Osteoblast (primary cell): ENCODE data around the gene MEPE. TPM values are rescaled to one million over a fixed set of nuclear protein-coding genes. Genes with fewer than 3 reads are reported as not detected.

Source experiments
- DNase-seq: peaks from one replicate; pipeline ENCODE4 v3.0.0; 2011; ENCODE audit warnings: low spot score, mixed read lengths; ENCODE audit not compliant: insufficient read length; ENCODE audit errors: missing footprints
- H2AFZ ChIP-seq: 2 replicates; pipeline ENCODE4 v1.6.0; 2011; ENCODE audit warnings: mild to moderate bottlenecking, low read length
- H3K27ac ChIP-seq: 2 replicates; pipeline ENCODE4 v1.5.1; 2011; ENCODE audit warnings: mild to moderate bottlenecking, low read depth, low read length, moderate library complexity
- H3K27me3 ChIP-seq: 2 replicates; pipeline ENCODE4 v1.6.0; 2012; ENCODE audit warnings: mild to moderate bottlenecking, control low read depth, inconsistent platforms, low read length, moderate library complexity; ENCODE audit not compliant: insufficient read depth
- H3K36me3 ChIP-seq: 2 replicates; pipeline ENCODE4 v1.5.1; 2011; ENCODE audit warnings: mild to moderate bottlenecking, low read length, control low read depth, moderate library complexity; ENCODE audit not compliant: insufficient read depth
- H3K4me1 ChIP-seq: 2 replicates; pipeline ENCODE4 v1.5.1; 2011; ENCODE audit warnings: mild to moderate bottlenecking, low read length, control low read depth, moderate library complexity; ENCODE audit not compliant: insufficient read depth
- H3K4me2 ChIP-seq: 2 replicates; pipeline ENCODE4 v1.6.0; 2011; ENCODE audit warnings: mild to moderate bottlenecking, low read length; ENCODE audit not compliant: insufficient read depth
- H3K4me3 ChIP-seq: fragments of 200-600 bp; sonication (generic); 3 replicates; pipeline ENCODE4 v1.5.1; 2012; ENCODE audit warnings: mild to moderate bottlenecking, low read length, inconsistent platforms; ENCODE audit not compliant: insufficient read depth
- H3K79me2 ChIP-seq: 2 replicates; pipeline ENCODE4 v1.6.0; 2012; ENCODE audit warnings: mild to moderate bottlenecking, low read length, control low read depth, inconsistent platforms; ENCODE audit not compliant: insufficient read depth
- H3K9me3 ChIP-seq: 2 replicates; pipeline ENCODE4 v1.5.1; 2011; ENCODE audit warnings: low read depth, low read length, control low read depth
- H4K20me1 ChIP-seq: 2 replicates; pipeline ENCODE4 v1.6.0; 2012; ENCODE audit warnings: mild to moderate bottlenecking, low read length, control low read depth; ENCODE audit not compliant: insufficient read depth
- CTCF ChIP-seq: IDR thresholded peaks from 2 replicates; pipeline ENCODE4 v1.5.1; 2011; ENCODE audit warnings: mild to moderate bottlenecking, low read depth, low read length, moderate library complexity; ENCODE audit errors: extremely low read depth
- total RNA-seq: library from RNA; depleted of rRNA; stranded (reverse); fragments of >200 nt; gene quantifications from 2 replicates; pipeline ENCODE4 v1.2.3, GENCODE V29; 2012

Gene MEPE
- total RNA-seq, 1 donor, result not detected

- no peak for TF ChIP-seq CTCF
- Histone ChIP-seq H3K27me3 (no peaks in the 10 kb centered on the region), H2AFZ (no peak overlapping the region), H3K27ac (no peak overlapping the region), H3K9me3 (no peaks in the 10 kb centered on the region), H3K79me2 (no peaks in the 10 kb centered on the region), H3K4me1 (peaks cover 19% of the 10 kb centered on the region), H3K4me3 (no peak overlapping the region), H3K4me2 (no peak overlapping the region), H3K36me3 (no peaks in the 10 kb centered on the region), H4K20me1 (no peaks in the 10 kb centered on the region)
- DNase-seq, result no peak
Observed at GRCh38 chr4:87823200-87823599, 9.6 kb upstream of the MEPE start.

- Histone ChIP-seq H2AFZ (no peak overlapping the region), H3K27me3 (no peaks in the 10 kb centered on the region), H3K4me3 (no peak overlapping the region), H4K20me1 (no peaks in the 10 kb centered on the region), H3K79me2 (no peaks in the 10 kb centered on the region), H3K4me2 (no peak overlapping the region), H3K36me3 (no peaks in the 10 kb centered on the region), H3K4me1 (peaks cover 19% of the 10 kb centered on the region), H3K9me3 (no peaks in the 10 kb centered on the region), H3K27ac (no peak overlapping the region)
- no peak for DNase-seq
- no peak for TF ChIP-seq CTCF
Observed at GRCh38 chr4:87823724-87824123, 9.0 kb upstream of the MEPE start.

- Histone ChIP-seq H3K4me2 (no peak overlapping the region), H3K27me3 (no peaks in the 10 kb centered on the region), H3K79me2 (no peaks in the 10 kb centered on the region), H3K4me1 (peaks cover 13% of the 10 kb centered on the region), H3K36me3 (no peaks in the 10 kb centered on the region), H4K20me1 (no peaks in the 10 kb centered on the region), H3K27ac (no peak overlapping the region), H3K4me3 (no peak overlapping the region), H2AFZ (no peak overlapping the region), H3K9me3 (no peaks in the 10 kb centered on the region)
- no peak for TF ChIP-seq CTCF
- DNase-seq, result no peak
Observed at GRCh38 chr4:87824352-87824751, 8.4 kb upstream of the MEPE start.

GRCh38 chr4:87834401-87834800 is 1.6 kb downstream of the MEPE start:
- TF ChIP-seq CTCF, result no peak
- Histone ChIP-seq H3K27ac (no peak overlapping the region), H3K9me3 (no peaks in the 10 kb centered on the region), H3K4me2 (no peak overlapping the region), H4K20me1 (no peaks in the 10 kb centered on the region), H3K27me3 (no peaks in the 10 kb centered on the region), H3K4me1 (peaks cover 20% of the 10 kb centered on the region), H2AFZ (no peak overlapping the region), H3K79me2 (no peaks in the 10 kb centered on the region), H3K4me3 (no peak overlapping the region), H3K36me3 (no peaks in the 10 kb centered on the region)
- no peak for DNase-seq
